HFFc6 (cell line): ENCODE data around the gene SULT2B1. TPM values are rescaled to one million over a fixed set of nuclear protein-coding genes. Genes with fewer than 3 reads are reported as not detected.

ENCODE experiments used
- DNase-seq: peaks from one replicate; pipeline ENCODE4 v3.0.0-alpha.2; 2018
- H3K27ac Mint-ChIP-seq: 2 replicates; pipeline ENCODE4 v1.8.0; 2020; ENCODE audit warnings: mild to moderate bottlenecking, mixed read lengths
- H3K27me3 Mint-ChIP-seq: 2 replicates; pipeline ENCODE4 v1.8.0; 2021; ENCODE audit warnings: mild to moderate bottlenecking, moderate library complexity, mixed read lengths; ENCODE audit not compliant: insufficient read depth
- H3K36me3 Mint-ChIP-seq: 2 replicates; pipeline ENCODE4 v1.8.0; 2021; ENCODE audit warnings: low read depth, mixed read lengths
- H3K4me1 Mint-ChIP-seq: 2 replicates; pipeline ENCODE4 v1.8.0; 2020; ENCODE audit warnings: low read depth, mixed read lengths
- H3K4me3 Mint-ChIP-seq: 2 replicates; pipeline ENCODE4 v1.8.0; 2020; ENCODE audit warnings: mild to moderate bottlenecking, moderate library complexity, mixed read lengths
- H3K9me3 Mint-ChIP-seq: 2 replicates; pipeline ENCODE4 v1.8.0; 2020; ENCODE audit warnings: mild to moderate bottlenecking, mixed read lengths
- CTCF ChIP-seq: fragments of 200-600 bp; sonication (generic); IDR thresholded peaks from 2 replicates; pipeline ENCODE4 v1.5.0; 2021; ENCODE audit warnings: antibody characterized with exemption, mild to moderate bottlenecking
- total RNA-seq, 6 experiments: library from RNA; stranded (reverse); fragmentation: NEBNext Ultra II Directional; extraction: Animal tissue kit (Norgen Biotek cat#: 25700); gene quantifications; 2 replicates in 1 of 6; 3 replicates in 5 of 6; pipeline ENCODE4 v1.2.3, GENCODE V29; 2021

SULT2B1 gene
- total RNA-seq, 6 experiments from 2014 or later: 0.33 TPM; not detected in 5

GRCh38 chr19:48603001-48603400 lies 51.0 kb downstream of the SULT2B1 start:
- H3K27me3 Mint-ChIP-seq: no peaks in the 10 kb centered on the region; the same call in none of the 2 replicates
- H3K36me3 Mint-ChIP-seq: no peaks in the 10 kb centered on the region
- no peaks in the 10 kb centered on the region for H3K9me3 Mint-ChIP-seq
- DNase-seq: no peak
- H3K4me3 Mint-ChIP-seq: no peak overlapping the region
- H3K4me1 Mint-ChIP-seq: no peaks in the 10 kb centered on the region
- H3K27ac Mint-ChIP-seq: no peak overlapping the region
- no peak for TF ChIP-seq CTCF

- no peak overlapping the region for H3K4me3 Mint-ChIP-seq
- no peaks in the 10 kb centered on the region for H3K36me3 Mint-ChIP-seq
- H3K27me3 Mint-ChIP-seq: no peaks in the 10 kb centered on the region; the same call in none of the 2 replicates
Measured at GRCh38 chr19:48603449-48603848, 51.5 kb downstream of the SULT2B1 start.

GRCh38 chr19:48603850-48604249 lies 51.9 kb downstream of the SULT2B1 start:
- Mint-ChIP-seq H3K4me1 (no peaks in the 10 kb centered on the region), H3K4me3 (no peak overlapping the region), H3K9me3 (no peaks in the 10 kb centered on the region), H3K36me3 (no peaks in the 10 kb centered on the region), H3K27ac (no peak overlapping the region), H3K27me3 (no peaks in the 10 kb centered on the region; the same call in none of the 2 replicates)
- TF ChIP-seq CTCF: no peak
- no peak for DNase-seq

More at GRCh38 chr19:48603449-48603848, 51.5 kb downstream of the SULT2B1 start:
- no peaks in the 10 kb centered on the region for H3K4me1 Mint-ChIP-seq
- no peaks in the 10 kb centered on the region for H3K9me3 Mint-ChIP-seq
- no peak for DNase-seq
- H3K27ac Mint-ChIP-seq: no peak overlapping the region
- no peak for TF ChIP-seq CTCF

- DNase-seq: no peak
- no peak for TF ChIP-seq CTCF
- H3K36me3 Mint-ChIP-seq: no peaks in the 10 kb centered on the region
- H3K9me3 Mint-ChIP-seq: no peaks in the 10 kb centered on the region
- H3K4me1 Mint-ChIP-seq: no peaks in the 10 kb centered on the region
- H3K4me3 Mint-ChIP-seq: no peak within 1 kb of the TSS
- H3K27me3 Mint-ChIP-seq: peaks cover under 1% of the 10 kb centered on the region; the same call in 1 of the 2 replicates
- H3K27ac Mint-ChIP-seq: no peak within 1 kb of the TSS
Measured at GRCh38 chr19:48606463-48607358, 54.7 kb downstream of the SULT2B1 start, which contains the start of gene SPACA4. SPACA4 (plus strand) TSS chr19:48606742; CDS start chr19:48606979, 237 bp downstream.

- Mint-ChIP-seq H3K27me3 (peaks cover 4% of the 10 kb centered on the region), H3K36me3 (no peaks in the 10 kb centered on the region), H3K4me3 (no peak overlapping the region)
Measured at GRCh38 chr19:48607359-48607755, 55.4 kb downstream of the SULT2B1 start.

More at GRCh38 chr19:48607359-48607755, 55.4 kb downstream of the SULT2B1 start:
- no peaks in the 10 kb centered on the region for H3K4me1 Mint-ChIP-seq
- no peak for TF ChIP-seq CTCF
- H3K9me3 Mint-ChIP-seq: no peaks in the 10 kb centered on the region
- DNase-seq: no peak
- no peak overlapping the region for H3K27ac Mint-ChIP-seq
